H9 (cell line): Measurements from ENCODE around the gene FBXO22. TPM values are rescaled to one million over a fixed set of nuclear protein-coding genes. Genes with fewer than 3 reads are reported as not detected.
A peak's percentile ranks its signal among the peaks of the same experiment; 100 is the strongest.

Experiments
- DNase-seq: peaks from one replicate; pipeline ENCODE4 v3.0.0-alpha.2; 2017
- H2AFZ ChIP-seq: one replicate; pipeline ENCODE4 v1.6.1; 2013; ENCODE audit warnings: mild to moderate bottlenecking, low read length, control low read depth, moderate library complexity
- H2AK5ac ChIP-seq: 2 replicates; pipeline ENCODE4 v1.6.1; 2013; ENCODE audit warnings: low read length, control low read depth, mixed read lengths; ENCODE audit not compliant: insufficient read length
- H2BK120ac ChIP-seq: one replicate; pipeline ENCODE4 v1.6.1; 2013; ENCODE audit warnings: low read depth, mild to moderate bottlenecking, low read length, control low read depth, inconsistent platforms; ENCODE audit not compliant: poor library complexity, severe bottlenecking
- H2BK12ac ChIP-seq: 2 replicates; pipeline ENCODE4 v1.6.1; 2013; ENCODE audit warnings: low read length, control low read depth, mixed read lengths, low read depth; ENCODE audit not compliant: insufficient read length
- H2BK15ac ChIP-seq: 2 replicates; pipeline ENCODE4 v1.6.1; 2013; ENCODE audit warnings: low read depth, low read length, control low read depth
- H2BK20ac ChIP-seq: one replicate; pipeline ENCODE4 v1.6.1; 2013; ENCODE audit warnings: low read depth, mild to moderate bottlenecking, low read length, control low read depth, inconsistent platforms; ENCODE audit not compliant: poor library complexity, severe bottlenecking
- H2BK5ac ChIP-seq: 2 replicates; pipeline ENCODE4 v1.6.1; 2013; ENCODE audit warnings: low read length, control low read depth, mixed read lengths; ENCODE audit not compliant: insufficient read length
- H3K14ac ChIP-seq: 2 replicates; pipeline ENCODE4 v1.6.1; 2013; ENCODE audit warnings: low read length, control low read depth; ENCODE audit not compliant: insufficient read depth
- H3K18ac ChIP-seq: 2 replicates; pipeline ENCODE4 v1.6.1; 2013; ENCODE audit warnings: low read depth, mild to moderate bottlenecking, mixed read lengths, low read length, control low read depth; ENCODE audit not compliant: insufficient read length
- H3K23ac ChIP-seq: 2 replicates; pipeline ENCODE4 v1.6.1; 2013; ENCODE audit warnings: low read length, control low read depth, mixed read lengths, low read depth; ENCODE audit not compliant: insufficient read length
- H3K23me2 ChIP-seq: 2 replicates; pipeline ENCODE4 v1.6.1; 2013; ENCODE audit warnings: low read depth, mild to moderate bottlenecking, mixed read lengths, low read length, control low read depth; ENCODE audit not compliant: insufficient read length, poor library complexity, severe bottlenecking
- H3K27ac ChIP-seq: 2 replicates; pipeline ENCODE4 v1.5.1; 2013; ENCODE audit warnings: low read length, control low read depth, mixed read lengths, low read depth; ENCODE audit not compliant: insufficient read length
- H3K27me3 ChIP-seq: 2 replicates; pipeline ENCODE4 v1.6.1; 2013; ENCODE audit warnings: low read length, control low read depth, inconsistent platforms; ENCODE audit not compliant: insufficient read depth
- H3K4ac ChIP-seq: 2 replicates; pipeline ENCODE4 v1.6.1; 2013; ENCODE audit warnings: low read depth, mild to moderate bottlenecking, control low read depth, inconsistent platforms, low read length, moderate library complexity
- H3K4me1 ChIP-seq: 2 replicates; pipeline ENCODE4 v1.6.1; 2013; ENCODE audit warnings: low read length, control low read depth, inconsistent platforms; ENCODE audit not compliant: insufficient read depth
- H3K4me2 ChIP-seq: 2 replicates; pipeline ENCODE4 v1.6.1; 2013; ENCODE audit warnings: low read length, control low read depth, mixed read lengths; ENCODE audit not compliant: insufficient read length, insufficient read depth
- H3K56ac ChIP-seq: 2 replicates; pipeline ENCODE4 v1.6.1; 2013; ENCODE audit warnings: low read depth, mild to moderate bottlenecking, mixed read lengths, low read length, control low read depth; ENCODE audit not compliant: insufficient read length
- H3K79me1 ChIP-seq: 2 replicates; pipeline ENCODE4 v1.6.1; 2013; ENCODE audit warnings: low read depth, mild to moderate bottlenecking, moderate library complexity, low read length, control low read depth, inconsistent platforms; ENCODE audit not compliant: insufficient read depth, poor library complexity, severe bottlenecking
- H3K79me2 ChIP-seq: 2 replicates; pipeline ENCODE4 v1.6.1; 2013; ENCODE audit warnings: low read length, control low read depth, inconsistent platforms; ENCODE audit not compliant: insufficient read depth
- H3K9ac ChIP-seq: 2 replicates; pipeline ENCODE4 v1.6.1; 2013; ENCODE audit warnings: low read length, control low read depth, mixed read lengths; ENCODE audit not compliant: insufficient read length; ENCODE audit errors: extremely low read depth
- H3K9me3 ChIP-seq: one replicate; pipeline ENCODE4 v1.6.1; 2013; ENCODE audit warnings: low read depth, low read length, inconsistent platforms; ENCODE audit not compliant: control insufficient read depth
- H3T11ph ChIP-seq: one replicate; pipeline ENCODE4 v1.6.1; 2013; ENCODE audit warnings: mild to moderate bottlenecking, low read length, control low read depth, inconsistent platforms
- H4K20me1 ChIP-seq: one replicate; pipeline ENCODE4 v1.6.1; 2013; ENCODE audit not compliant: control insufficient read depth, insufficient read length, insufficient read depth
- H4K5ac ChIP-seq: 2 replicates; pipeline ENCODE4 v1.6.1; 2013; ENCODE audit warnings: low read depth, mild to moderate bottlenecking, mixed read lengths, low read length, control low read depth; ENCODE audit not compliant: insufficient read length
- H4K8ac ChIP-seq: replicated peaks from 2 replicates; pipeline ENCODE4 v1.6.1; 2013; ENCODE audit warnings: low read length, control low read depth, mixed read lengths, low read depth; ENCODE audit not compliant: insufficient read length
- H4K91ac ChIP-seq: 2 replicates; pipeline ENCODE4 v1.6.1; 2013; ENCODE audit warnings: low read depth, mild to moderate bottlenecking, moderate library complexity, mixed read lengths, low read length, control low read depth; ENCODE audit not compliant: insufficient read length
- H3K27ac Mint-ChIP-seq, 3 experiments: 2 replicates in 2 of 3; 3 replicates in 1 of 3; pipeline ENCODE4 v1.8.0; 2020 to 2021; ENCODE audit warnings: mixed read lengths in 3 of 3, mild to moderate bottlenecking in 1 of 3, moderate library complexity in 1 of 3
- H3K27me3 Mint-ChIP-seq: 2 replicates; pipeline ENCODE4 v1.8.0; 2021; ENCODE audit warnings: low read depth, mild to moderate bottlenecking, moderate library complexity, mixed read lengths
- H3K36me3 Mint-ChIP-seq, 3 experiments: 2 replicates in 2 of 3; 3 replicates in 1 of 3; pipeline ENCODE4 v1.8.0; 2020 to 2021; ENCODE audit warnings: low read depth in 3 of 3, mixed read lengths in 3 of 3; ENCODE audit not compliant: insufficient read depth in 1 of 3
- H3K4me1 Mint-ChIP-seq, 2 experiments: 2 replicates each; pipeline ENCODE4 v1.8.0; 2020; ENCODE audit warnings: mixed read lengths in 2 of 2
- H3K4me3 Mint-ChIP-seq, 2 experiments: 2 replicates in 1 of 2; 3 replicates in 1 of 2; pipeline ENCODE4 v1.8.0; 2020 to 2021; ENCODE audit warnings: mild to moderate bottlenecking in 2 of 2, mixed read lengths in 2 of 2, moderate library complexity in 1 of 2
- H3K9me3 Mint-ChIP-seq, 2 experiments: 2 replicates in 1 of 2; 3 replicates in 1 of 2; pipeline ENCODE4 v1.8.0; 2020; ENCODE audit warnings: mild to moderate bottlenecking in 2 of 2, mixed read lengths in 2 of 2, moderate library complexity in 1 of 2
- CTCF ChIP-seq: fragments of 200-600 bp; sonication (generic); conservative IDR thresholded peaks from 3 replicates; pipeline ENCODE4 v1.8.0; 2021; ENCODE audit warnings: antibody characterized with exemption, mild to moderate bottlenecking
- WGBS: extraction: QIAGEN DNeasy Blood & Tissue Kit; methylation state at CpG from one replicate; pipeline ENCODE4 v1.1.7; 2013; ENCODE audit warnings: missing lambda C conversion rate, low lambda C conversion rate, mixed read lengths; ENCODE audit not compliant: insufficient read length; ENCODE audit errors: extremely low coverage; 5-methylcytosine and 5-hydroxymethylcytosine counted together
- total RNA-seq: library from RNA; stranded (reverse); gene quantifications from 2 replicates; pipeline ENCODE4 v1.2.1, GENCODE V29; 2021

Gene FBXO22
- total RNA-seq, 1 experiment from 2014 or later = 59.9 TPM

GRCh38 chr15:75927601-75928000, 23.9 kb downstream of the FBXO22 start:
- no peak overlapping the region for H2BK20ac ChIP-seq
- no peak overlapping the region for H2AFZ ChIP-seq
- no peak overlapping the region for H3K4ac ChIP-seq
- no peaks in the 10 kb centered on the region for H3K27me3 Mint-ChIP-seq
- H2BK12ac ChIP-seq = no peak overlapping the region
- H3K79me1 ChIP-seq = peaks cover under 1% of the 10 kb centered on the region
- H2BK120ac ChIP-seq = no peak overlapping the region
- H3K9ac ChIP-seq = no peak overlapping the region
- H3T11ph ChIP-seq = no peak overlapping the region
- no peaks in the 10 kb centered on the region for H3K9me3 Mint-ChIP-seq
- H3K56ac ChIP-seq = no peak overlapping the region
- no peak overlapping the region for H3K4me2 ChIP-seq
- no peak overlapping the region for H3K14ac ChIP-seq
- no peak overlapping the region for H2BK5ac ChIP-seq
- no peak overlapping the region for H3K4me3 Mint-ChIP-seq
- no peak for DNase-seq
- H3K4me1 Mint-ChIP-seq = peaks cover 26 to 33% of the 10 kb centered on the region in 2 experiments
- no peak overlapping the region for H2AK5ac ChIP-seq
- TF ChIP-seq CTCF = no peak
- H4K8ac ChIP-seq = no peak overlapping the region
- H3K9me3 ChIP-seq = no peaks in the 10 kb centered on the region
- H3K79me2 ChIP-seq = peaks cover 3% of the 10 kb centered on the region; the same call in 1 of the 2 replicates
- H3K27ac ChIP-seq = no peak overlapping the region
- H4K5ac ChIP-seq = no peak overlapping the region
- H2BK15ac ChIP-seq = no peak overlapping the region
- no peak overlapping the region for H3K18ac ChIP-seq
- no peaks in the 10 kb centered on the region for H3K27me3 ChIP-seq
- H3K4me1 ChIP-seq = peaks cover 10% of the 10 kb centered on the region
- peak overlapping the region in 1 of 3 experiments; percentile 38; a peak in 2 of 7 replicates for H3K27ac Mint-ChIP-seq
- no peak overlapping the region for H4K91ac ChIP-seq
- no CpG with 5 or more reads among the region's 4 CpGs for WGBS
- H3K23me2 ChIP-seq = no peaks in the 10 kb centered on the region
- H4K20me1 ChIP-seq = no peaks in the 10 kb centered on the region
- no peak overlapping the region for H3K23ac ChIP-seq
- H3K36me3 Mint-ChIP-seq = peaks cover 9 to 45% (median 30%) of the 10 kb centered on the region in 3 experiments
